Measurements from ENCODE around the gene FNDC4.

Gene FNDC4

DNA sequence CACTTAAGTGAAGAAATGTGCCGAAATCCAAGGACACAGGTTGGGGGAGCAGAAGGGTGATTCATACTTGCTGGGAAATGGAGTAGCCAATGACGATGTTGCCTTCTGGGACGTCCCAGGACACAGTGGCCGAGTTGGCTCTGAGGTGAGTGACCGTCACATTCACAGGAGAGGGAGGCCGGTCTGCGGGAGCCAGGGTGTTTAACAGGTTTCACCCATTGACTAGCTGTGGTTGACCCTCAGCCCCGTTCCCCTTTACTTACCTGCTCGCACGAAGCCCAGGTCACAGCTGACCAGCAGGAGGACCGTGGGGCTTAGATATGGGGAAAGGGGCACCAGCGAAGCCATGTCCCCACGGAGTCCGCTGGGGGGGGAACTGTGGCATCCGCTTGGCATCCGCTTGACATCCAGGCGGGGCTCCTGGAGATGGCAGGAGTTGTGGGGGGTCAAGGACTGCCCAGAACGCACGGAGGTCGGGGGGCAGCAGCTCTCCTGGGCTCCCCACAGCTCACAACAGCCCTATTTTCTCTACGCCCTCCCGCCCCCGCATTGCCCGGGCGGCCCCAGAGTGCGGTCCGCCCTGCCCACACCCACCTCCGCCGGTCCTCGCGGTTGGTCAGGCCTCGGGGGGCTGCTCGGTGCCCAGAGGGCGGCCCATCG lies 586 bp downstream of the FNDC4 start:
- ChIA-PET CTCF (interaction anchor here (0.6 kb wide), 2 partner anchors 38 to 125 kb away, joined by 3 to 8 read pairs; no protein-coding TSS in a partner anchor), POLR2A (interaction anchor here (1.6 kb wide), 1 partner anchor 64 kb away, joined by 4 read pairs; no protein-coding TSS in a partner anchor)
- Histone ChIP-seq H3K27ac (ENCODE audit: extremely low read depth, low read depth, low read length) (peak overlapping the region; percentile 56; the same call in 1 of the 2 replicates), H3K9me3 (ENCODE audit: control insufficient read depth, insufficient read depth, low read depth, low read length) (no peaks in the 10 kb centered on the region), H3K4me1 (ENCODE audit: control insufficient read depth, insufficient read depth, low read length) (peaks cover 3% of the 10 kb centered on the region; the same call in 1 of the 2 replicates), H3K4me3 (ENCODE audit: low read depth, low read length) (peak overlapping the region; percentile 65), H3K36me3 (ENCODE audit: control insufficient read depth in 2 of 2, insufficient read depth in 1 of 2, low read length in 2 of 2) (peaks cover 0 to 3% of the 10 kb centered on the region in 2 experiments; a peak in 1 of 3 replicates)
- TF ChIP-seq ZNF677 (tag by site-specific recombination; IDR thresholded peaks at IDR 0.05), result no peak
- TF ChIP-seq EGR2 (tag by site-specific recombination; IDR thresholded peaks at IDR 0.05; ENCODE audit: low read depth), result 0 out of 2 replicates have a peak, but pooled peaks have one; percentile 16
- peak; percentile 70 for TF ChIP-seq GLIS2 (tag by site-specific recombination; IDR thresholded peaks at IDR 0.05)
- peak; percentile 28; the same call in 1 of the 2 replicates for TF ChIP-seq ZBTB8A (tag by site-specific recombination; IDR thresholded peaks at IDR 0.05)
- no peak for TF ChIP-seq ZNF132 (tag by site-specific recombination; IDR thresholded peaks at IDR 0.05; ENCODE audit: borderline replicate concordance)
- TF ChIP-seq KLF1 (tag by site-specific recombination; IDR thresholded peaks at IDR 0.05), result 0 out of 2 replicates have a peak, but pooled peaks have one; percentile 20
- no peak for TF ChIP-seq ZNF747 (tag by site-specific recombination; IDR thresholded peaks at IDR 0.05)
- 0 out of 2 replicates have a peak, but pooled peaks have one; percentile 41 for TF ChIP-seq SCRT2 (tag by site-specific recombination; IDR thresholded peaks at IDR 0.05)
- TF ChIP-seq ZFHX2 (tag by site-specific recombination; conservative IDR thresholded peaks at IDR 0.05), result peak; percentile 59
- no peak for TF ChIP-seq ZNF140 (tag by site-specific recombination; IDR thresholded peaks at IDR 0.05)
- no peak for TF ChIP-seq GFI1B (tag by site-specific recombination; IDR thresholded peaks at IDR 0.05)

DNA sequence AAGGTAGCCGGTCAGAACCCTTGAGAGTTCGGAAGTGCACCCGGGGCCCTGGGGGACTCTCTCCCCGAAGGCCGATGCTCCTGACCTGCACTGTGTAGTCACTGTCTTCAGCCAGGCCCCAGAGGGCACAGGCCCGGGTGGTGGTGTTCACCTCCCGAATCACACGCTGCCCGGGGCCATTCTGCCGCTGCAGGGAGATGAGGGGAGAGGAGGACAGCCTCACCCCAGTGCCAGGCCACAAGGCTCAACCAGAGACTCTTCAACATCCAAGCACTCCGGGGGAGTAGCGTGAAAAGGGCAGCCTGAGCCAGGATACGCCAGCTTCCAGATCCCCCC lies 1.1 kb downstream of the FNDC4 start:
- TF ChIP-seq, protein P1, sequence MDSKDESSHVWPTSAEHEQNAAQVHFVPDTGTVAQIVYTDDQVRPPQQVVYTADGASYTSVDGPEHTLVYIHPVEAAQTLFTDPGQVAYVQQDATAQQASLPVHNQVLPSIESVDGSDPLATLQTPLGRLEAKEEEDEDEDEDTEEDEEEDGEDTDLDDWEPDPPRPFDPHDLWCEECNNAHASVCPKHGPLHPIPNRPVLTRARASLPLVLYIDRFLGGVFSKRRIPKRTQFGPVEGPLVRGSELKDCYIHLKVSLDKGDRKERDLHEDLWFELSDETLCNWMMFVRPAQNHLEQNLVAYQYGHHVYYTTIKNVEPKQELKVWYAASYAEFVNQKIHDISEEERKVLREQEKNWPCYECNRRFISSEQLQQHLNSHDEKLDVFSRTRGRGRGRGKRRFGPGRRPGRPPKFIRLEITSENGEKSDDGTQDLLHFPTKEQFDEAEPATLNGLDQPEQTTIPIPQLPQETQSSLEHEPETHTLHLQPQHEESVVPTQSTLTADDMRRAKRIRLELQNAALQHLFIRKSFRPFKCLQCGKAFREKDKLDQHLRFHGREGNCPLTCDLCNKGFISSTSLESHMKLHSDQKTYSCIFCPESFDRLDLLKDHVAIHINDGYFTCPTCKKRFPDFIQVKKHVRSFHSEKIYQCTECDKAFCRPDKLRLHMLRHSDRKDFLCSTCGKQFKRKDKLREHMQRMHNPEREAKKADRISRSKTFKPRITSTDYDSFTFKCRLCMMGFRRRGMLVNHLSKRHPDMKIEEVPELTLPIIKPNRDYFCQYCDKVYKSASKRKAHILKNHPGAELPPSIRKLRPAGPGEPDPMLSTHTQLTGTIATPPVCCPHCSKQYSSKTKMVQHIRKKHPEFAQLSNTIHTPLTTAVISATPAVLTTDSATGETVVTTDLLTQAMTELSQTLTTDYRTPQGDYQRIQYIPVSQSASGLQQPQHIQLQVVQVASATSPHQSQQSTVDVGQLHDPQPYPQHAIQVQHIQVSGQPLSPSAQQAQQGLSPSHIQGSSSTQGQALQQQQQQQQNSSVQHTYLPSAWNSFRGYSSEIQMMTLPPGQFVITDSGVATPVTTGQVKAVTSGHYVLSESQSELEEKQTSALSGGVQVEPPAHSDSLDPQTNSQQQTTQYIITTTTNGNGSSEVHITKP (tag by site-specific recombination; IDR thresholded peaks at IDR 0.05), result 0 out of 2 replicates have a peak, but pooled peaks have one; percentile 14
- TF ChIP-seq ZNF426 (tag by site-specific recombination; IDR thresholded peaks at IDR 0.05), result no peak
- Histone ChIP-seq H3K4me1 (ENCODE audit: control insufficient read depth, insufficient read depth, low read length) (peaks cover 5% of the 10 kb centered on the region; the same call in 1 of the 2 replicates), H3K27ac (ENCODE audit: extremely low read depth, low read depth, low read length) (no peak overlapping the region), H3K36me3 (ENCODE audit: control insufficient read depth in 2 of 2, insufficient read depth in 1 of 2, low read length in 2 of 2) (peaks cover 0 to 3% of the 10 kb centered on the region in 2 experiments; a peak in 1 of 3 replicates), H3K4me3 (ENCODE audit: low read depth, low read length) (no peak overlapping the region), H3K9me3 (ENCODE audit: control insufficient read depth, insufficient read depth, low read depth, low read length) (no peaks in the 10 kb centered on the region)
- ChIA-PET CTCF (interaction anchor here (0.6 kb wide), 1 partner anchor 37 kb away, joined by 3 read pairs; no protein-coding TSS in a partner anchor), POLR2A (interaction anchor here (1.6 kb wide), 1 partner anchor 64 kb away, joined by 4 read pairs; no protein-coding TSS in a partner anchor)

GRCh38 chr2:27492557-27492956 lies 2.4 kb downstream of the FNDC4 start:
- Histone ChIP-seq H3K36me3 (ENCODE audit: control insufficient read depth in 2 of 2, insufficient read depth in 1 of 2, low read length in 2 of 2) (peaks cover 0 to 3% of the 10 kb centered on the region in 2 experiments; a peak in 2 of 3 replicates), H3K27ac (ENCODE audit: extremely low read depth, low read depth, low read length) (no peak overlapping the region), H3K4me3 (ENCODE audit: low read depth, low read length) (no peak overlapping the region), H3K9me3 (ENCODE audit: control insufficient read depth, insufficient read depth, low read depth, low read length) (no peaks in the 10 kb centered on the region), H3K4me1 (ENCODE audit: control insufficient read depth, insufficient read depth, low read length) (peaks cover 5% of the 10 kb centered on the region; the same call in 1 of the 2 replicates)
- ChIA-PET POLR2A (no interaction called here), CTCF (interaction anchor here (0.5 kb wide), 1 partner anchor 108 kb away, joined by 3 read pairs; no protein-coding TSS in a partner anchor)
- no peak for TF ChIP-seq RBAK (tag by site-specific recombination; IDR thresholded peaks at IDR 0.05)
- TF ChIP-seq, protein P2, sequence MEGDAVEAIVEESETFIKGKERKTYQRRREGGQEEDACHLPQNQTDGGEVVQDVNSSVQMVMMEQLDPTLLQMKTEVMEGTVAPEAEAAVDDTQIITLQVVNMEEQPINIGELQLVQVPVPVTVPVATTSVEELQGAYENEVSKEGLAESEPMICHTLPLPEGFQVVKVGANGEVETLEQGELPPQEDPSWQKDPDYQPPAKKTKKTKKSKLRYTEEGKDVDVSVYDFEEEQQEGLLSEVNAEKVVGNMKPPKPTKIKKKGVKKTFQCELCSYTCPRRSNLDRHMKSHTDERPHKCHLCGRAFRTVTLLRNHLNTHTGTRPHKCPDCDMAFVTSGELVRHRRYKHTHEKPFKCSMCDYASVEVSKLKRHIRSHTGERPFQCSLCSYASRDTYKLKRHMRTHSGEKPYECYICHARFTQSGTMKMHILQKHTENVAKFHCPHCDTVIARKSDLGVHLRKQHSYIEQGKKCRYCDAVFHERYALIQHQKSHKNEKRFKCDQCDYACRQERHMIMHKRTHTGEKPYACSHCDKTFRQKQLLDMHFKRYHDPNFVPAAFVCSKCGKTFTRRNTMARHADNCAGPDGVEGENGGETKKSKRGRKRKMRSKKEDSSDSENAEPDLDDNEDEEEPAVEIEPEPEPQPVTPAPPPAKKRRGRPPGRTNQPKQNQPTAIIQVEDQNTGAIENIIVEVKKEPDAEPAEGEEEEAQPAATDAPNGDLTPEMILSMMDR (tag by site-specific recombination; IDR thresholded peaks at IDR 0.05), result no peak
- TF ChIP-seq SP2 (tag by site-specific recombination; IDR thresholded peaks at IDR 0.05), result no peak
- TF ChIP-seq, protein P3, sequence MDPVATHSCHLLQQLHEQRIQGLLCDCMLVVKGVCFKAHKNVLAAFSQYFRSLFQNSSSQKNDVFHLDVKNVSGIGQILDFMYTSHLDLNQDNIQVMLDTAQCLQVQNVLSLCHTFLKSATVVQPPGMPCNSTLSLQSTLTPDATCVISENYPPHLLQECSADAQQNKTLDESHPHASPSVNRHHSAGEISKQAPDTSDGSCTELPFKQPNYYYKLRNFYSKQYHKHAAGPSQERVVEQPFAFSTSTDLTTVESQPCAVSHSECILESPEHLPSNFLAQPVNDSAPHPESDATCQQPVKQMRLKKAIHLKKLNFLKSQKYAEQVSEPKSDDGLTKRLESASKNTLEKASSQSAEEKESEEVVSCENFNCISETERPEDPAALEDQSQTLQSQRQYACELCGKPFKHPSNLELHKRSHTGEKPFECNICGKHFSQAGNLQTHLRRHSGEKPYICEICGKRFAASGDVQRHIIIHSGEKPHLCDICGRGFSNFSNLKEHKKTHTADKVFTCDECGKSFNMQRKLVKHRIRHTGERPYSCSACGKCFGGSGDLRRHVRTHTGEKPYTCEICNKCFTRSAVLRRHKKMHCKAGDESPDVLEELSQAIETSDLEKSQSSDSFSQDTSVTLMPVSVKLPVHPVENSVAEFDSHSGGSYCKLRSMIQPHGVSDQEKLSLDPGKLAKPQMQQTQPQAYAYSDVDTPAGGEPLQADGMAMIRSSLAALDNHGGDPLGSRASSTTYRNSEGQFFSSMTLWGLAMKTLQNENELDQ (tag by site-specific recombination; IDR thresholded peaks at IDR 0.05; ENCODE audit: low read depth), result no peak
- no peak for TF ChIP-seq SP7 (tag by site-specific recombination; IDR thresholded peaks at IDR 0.05)
- TF ChIP-seq ZNF26 (tag by site-specific recombination; IDR thresholded peaks at IDR 0.05), result no peak
- no peak for TF ChIP-seq ZNF555 (tag by site-specific recombination; conservative IDR thresholded peaks at IDR 0.05)

Data from HEK293 (cell line).